ENCODE results near the gene CXCL12. TPM values are rescaled to one million over a fixed set of nuclear protein-coding genes. Genes with fewer than 3 reads are reported as not detected.

The CXCL12 gene
- total RNA-seq, 1 donor from 2014 or later, result 23.7 TPM

- Mint-ChIP-seq H3K4me1 (ENCODE audit: low read depth, unreplicated experiment) (no peaks in the 10 kb centered on the region), H3K36me3 (ENCODE audit: low read depth, unreplicated experiment) (peaks cover 17% of the 10 kb centered on the region), H3K27me3 (ENCODE audit: low read depth, unreplicated experiment) (peaks cover 27% of the 10 kb centered on the region), H3K9me3 (ENCODE audit: unreplicated experiment) (peaks cover 10% of the 10 kb centered on the region), H3K27ac (ENCODE audit: unreplicated experiment) (no peak overlapping the region), H3K4me3 (ENCODE audit: unreplicated experiment) (no peak overlapping the region)
- Histone ChIP-seq H3K27ac (ENCODE audit: low read depth, low read length) (no peak overlapping the region), H3K79me2 (ENCODE audit: insufficient read depth, low read length) (no peaks in the 10 kb centered on the region), H2AFZ (ENCODE audit: low read depth, low read length) (no peak overlapping the region), H3K27me3 (ENCODE audit: insufficient read depth, low read length) (no peaks in the 10 kb centered on the region), H3K4me3 (ENCODE audit: insufficient read depth, low read depth, low read length) (no peak overlapping the region), H3K4me1 (ENCODE audit: insufficient read depth, low read length) (no peaks in the 10 kb centered on the region), H4K20me1 (ENCODE audit: insufficient read depth, low read length) (no peaks in the 10 kb centered on the region), H3K9me3 (ENCODE audit: insufficient read depth, low read depth, low read length) (no peaks in the 10 kb centered on the region), H3K4me2 (ENCODE audit: low read length) (no peak overlapping the region), H3K9ac (ENCODE audit: low read length) (no peak overlapping the region), H3K36me3 (ENCODE audit: insufficient read depth, low read length) (no peaks in the 10 kb centered on the region)
- TF ChIP-seq CTCF (IDR thresholded peaks at IDR 0.05; ENCODE audit: insufficient read depth, low read depth, low read length), result no peak
- TF ChIP-seq EZH2 (IDR thresholded peaks at IDR 0.05; ENCODE audit: insufficient read depth, low read length), result no peak
- DNase-seq (ENCODE audit: low read depth) (peak; percentile 58), FAIRE-seq (no peak)
Measured at GRCh38 chr10:44369296-44369695, 15.6 kb downstream of the CXCL12 start.

GRCh38 chr10:44368637-44369036, 16.3 kb downstream of the CXCL12 start:
- no peaks in the 10 kb centered on the region for H3K79me2 ChIP-seq (ENCODE audit: insufficient read depth, low read length)
- no peak overlapping the region for H3K9ac ChIP-seq (ENCODE audit: low read length)
- Mint-ChIP-seq H3K27me3 (ENCODE audit: low read depth, unreplicated experiment) (peaks cover 31% of the 10 kb centered on the region), H3K36me3 (ENCODE audit: low read depth, unreplicated experiment) (peaks cover 17% of the 10 kb centered on the region), H3K27ac (ENCODE audit: unreplicated experiment) (no peak overlapping the region), H3K4me3 (ENCODE audit: unreplicated experiment) (no peak overlapping the region), H3K4me1 (ENCODE audit: low read depth, unreplicated experiment) (no peaks in the 10 kb centered on the region), H3K9me3 (ENCODE audit: unreplicated experiment) (peaks cover 10% of the 10 kb centered on the region)
- no peak overlapping the region for H3K4me3 ChIP-seq (ENCODE audit: insufficient read depth, low read depth, low read length)
- TF ChIP-seq EZH2 (IDR thresholded peaks at IDR 0.05; ENCODE audit: insufficient read depth, low read length) (no peak), CTCF (IDR thresholded peaks at IDR 0.05; ENCODE audit: insufficient read depth, low read depth, low read length) (no peak)
- FAIRE-seq, result no peak
- no peak overlapping the region for H2AFZ ChIP-seq (ENCODE audit: low read depth, low read length)
- no peaks in the 10 kb centered on the region for H4K20me1 ChIP-seq (ENCODE audit: insufficient read depth, low read length)
- no peak overlapping the region for H3K4me2 ChIP-seq (ENCODE audit: low read length)
- H3K36me3 ChIP-seq (ENCODE audit: insufficient read depth, low read length), result no peaks in the 10 kb centered on the region
- no peaks in the 10 kb centered on the region for H3K27me3 ChIP-seq (ENCODE audit: insufficient read depth, low read length)
- no peak overlapping the region for H3K27ac ChIP-seq (ENCODE audit: low read depth, low read length)
- no peaks in the 10 kb centered on the region for H3K4me1 ChIP-seq (ENCODE audit: insufficient read depth, low read length)
- no peaks in the 10 kb centered on the region for H3K9me3 ChIP-seq (ENCODE audit: insufficient read depth, low read depth, low read length)
- DNase-seq (ENCODE audit: low read depth), result no peak

- Histone ChIP-seq H3K4me3 (ENCODE audit: insufficient read depth, low read depth, low read length) (no peak overlapping the region), H3K4me1 (ENCODE audit: insufficient read depth, low read length) (no peaks in the 10 kb centered on the region), H3K9ac (ENCODE audit: low read length) (no peak overlapping the region), H3K36me3 (ENCODE audit: insufficient read depth, low read length) (no peaks in the 10 kb centered on the region), H3K27ac (ENCODE audit: low read depth, low read length) (no peak overlapping the region), H3K9me3 (ENCODE audit: insufficient read depth, low read depth, low read length) (no peaks in the 10 kb centered on the region), H3K79me2 (ENCODE audit: insufficient read depth, low read length) (no peaks in the 10 kb centered on the region), H3K4me2 (ENCODE audit: low read length) (no peak overlapping the region), H2AFZ (ENCODE audit: low read depth, low read length) (no peak overlapping the region), H4K20me1 (ENCODE audit: insufficient read depth, low read length) (no peaks in the 10 kb centered on the region), H3K27me3 (ENCODE audit: insufficient read depth, low read length) (no peaks in the 10 kb centered on the region)
- Mint-ChIP-seq H3K27ac (ENCODE audit: unreplicated experiment) (no peak overlapping the region), H3K9me3 (ENCODE audit: unreplicated experiment) (peaks cover 8% of the 10 kb centered on the region), H3K4me1 (ENCODE audit: low read depth, unreplicated experiment) (no peaks in the 10 kb centered on the region), H3K4me3 (ENCODE audit: unreplicated experiment) (no peak overlapping the region), H3K36me3 (ENCODE audit: low read depth, unreplicated experiment) (peaks cover 12% of the 10 kb centered on the region), H3K27me3 (ENCODE audit: low read depth, unreplicated experiment) (peaks cover 26% of the 10 kb centered on the region)
- DNase-seq (ENCODE audit: low read depth) (peak; percentile 12), FAIRE-seq (no peak)
- TF ChIP-seq EZH2 (IDR thresholded peaks at IDR 0.05; ENCODE audit: insufficient read depth, low read length), result no peak
- no peak for TF ChIP-seq CTCF (IDR thresholded peaks at IDR 0.05; ENCODE audit: insufficient read depth, low read depth, low read length)
Measured at GRCh38 chr10:44366941-44367630, 17.8 kb downstream of the CXCL12 start.
